ENCODE data around the gene CAMK2B.

- TF ChIP-seq CTCF (conservative IDR thresholded peaks at IDR 0.05; ENCODE audit: low read depth, low read length), result no peak
- TF ChIP-seq EZH2 (IDR thresholded peaks at IDR 0.05; ENCODE audit: borderline replicate concordance, low read depth, low read length, poor library complexity, severe bottlenecking), result no peak
Measured at GRCh38 chr7:44285561-44285960, 39.8 kb downstream of the CAMK2B start.
